ENCODE measurements around the gene PRSS22. TPM values are rescaled to one million over a fixed set of nuclear protein-coding genes. Genes with fewer than 3 reads are reported as not detected.

PRSS22 gene
- total RNA-seq, 4 donors from 2014 or later: not detected

DNA sequence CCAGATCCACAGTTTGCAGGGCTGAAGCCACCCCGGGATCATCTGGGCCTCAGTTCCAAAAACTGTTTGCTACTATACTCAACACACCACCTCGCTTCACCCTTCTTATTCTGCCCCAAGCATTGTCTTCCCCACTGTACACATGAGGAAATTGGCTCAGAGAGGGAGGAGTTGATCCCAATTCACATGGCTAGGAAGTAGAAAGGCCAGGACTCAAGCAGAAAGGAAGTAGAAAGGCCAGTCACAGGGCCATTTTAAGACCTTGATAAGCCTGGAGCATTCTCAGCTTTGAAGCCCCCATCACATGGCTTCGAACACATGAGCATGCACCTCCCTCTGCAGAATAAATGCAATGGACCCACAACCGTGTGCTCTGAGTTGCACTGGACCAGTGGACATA is 7.7 kb upstream of the PRSS22 start:
- no peak overlapping the region for H3K27ac ChIP-seq
- no peak for ATAC-seq
- no peak for DNase-seq
- in situ Hi-C loops (cut with MboI; ENCODE audit: low sequenced_read_pairs in 4 of 4): no loop called here
- H3K27me3 ChIP-seq: peaks cover 0 to 4% (median 2%) of the 10 kb centered on the region in 3 donors
- H3K4me3 ChIP-seq: no peak overlapping the region
- no peak for TF ChIP-seq POLR2A (IDR thresholded peaks at IDR 0.05)
- TF ChIP-seq CTCF (IDR thresholded peaks at IDR 0.05 in 4 of 5, conservative IDR thresholded peaks at IDR 0.05 in 1 of 5): no peak
- H3K9me3 ChIP-seq: no peaks in the 10 kb centered on the region
- intact Hi-C loops (cut with DNase I; ENCODE audit: low total_unique reads): loop anchor here (5.0 to 10.0 kb wide), 2 partner anchors 88 to 191 kb away; partner anchors contain the start of gene ELOB
- no peaks in the 10 kb centered on the region for H3K36me3 ChIP-seq
- H3K4me1 ChIP-seq: peaks cover 0 to 5% of the 10 kb centered on the region in 2 donors

DNA sequence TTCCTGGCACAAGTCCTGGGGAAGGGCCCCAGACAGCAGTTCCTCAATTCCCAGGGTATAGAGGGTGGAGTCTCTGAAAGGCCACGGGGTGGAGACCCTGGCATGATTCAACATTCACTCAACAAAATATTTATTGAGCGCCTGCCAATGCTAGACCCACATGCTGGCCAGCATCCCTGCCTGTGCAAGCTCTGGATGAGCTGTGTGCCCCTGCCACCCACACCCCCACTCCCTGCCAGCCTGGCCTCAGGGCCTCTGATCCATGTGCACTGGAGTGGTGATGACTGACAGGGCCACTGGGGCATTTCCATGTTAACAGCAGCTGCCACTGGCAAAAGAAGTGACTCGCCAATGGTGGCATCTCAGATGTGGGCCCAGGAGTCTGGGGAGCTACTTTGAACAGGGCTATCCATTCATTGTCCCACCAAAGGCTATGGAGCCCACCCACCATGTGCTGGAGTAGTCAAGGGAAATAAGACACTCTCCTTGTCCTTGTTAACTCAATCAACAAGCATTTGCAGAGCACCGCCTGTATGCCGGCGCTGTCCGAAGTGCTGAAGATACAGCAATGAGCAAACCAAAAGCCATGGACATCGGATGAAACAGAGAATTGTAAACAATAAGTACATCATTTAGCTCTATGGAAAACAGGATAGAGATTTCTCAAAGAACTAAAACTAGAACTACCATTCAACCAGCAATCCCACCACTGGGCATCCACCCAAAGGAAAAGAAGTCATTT is 3.0 kb upstream of the PRSS22 start:
- intact Hi-C loops (cut with DNase I; ENCODE audit: low total_unique reads) (loop anchor here (10.0 kb wide), 1 partner anchor 186 kb away; no protein-coding TSS in a partner anchor), in situ Hi-C loops (cut with MboI; ENCODE audit: low sequenced_read_pairs in 4 of 4) (no loop called here)
- Histone ChIP-seq H3K4me3 (no peak overlapping the region), H3K27ac (no peak overlapping the region), H3K36me3 (no peaks in the 10 kb centered on the region), H3K9me3 (no peaks in the 10 kb centered on the region), H3K4me1 (no peaks in the 10 kb centered on the region), H3K27me3 (peaks cover 34 to 37% (median 35%) of the 10 kb centered on the region in 3 donors)
- no peak for ATAC-seq
- TF ChIP-seq CTCF (IDR thresholded peaks at IDR 0.05 in 4 of 5, conservative IDR thresholded peaks at IDR 0.05 in 1 of 5): no peak
- TF ChIP-seq POLR2A (IDR thresholded peaks at IDR 0.05): no peak
- no peak for DNase-seq

- DNase-seq: no peak
- Histone ChIP-seq H3K27me3 (peaks cover 35 to 37% (median 37%) of the 10 kb centered on the region in 3 donors), H3K9me3 (no peaks in the 10 kb centered on the region), H3K4me1 (no peaks in the 10 kb centered on the region), H3K27ac (no peak overlapping the region), H3K4me3 (no peak overlapping the region), H3K36me3 (no peaks in the 10 kb centered on the region)
- intact Hi-C loops (cut with DNase I; ENCODE audit: low total_unique reads): loop anchor here (10.0 kb wide), 1 partner anchor 185 kb away; no protein-coding TSS in a partner anchor
- in situ Hi-C loops (cut with MboI; ENCODE audit: low sequenced_read_pairs in 4 of 4): no loop called here
- no peak for ATAC-seq
- TF ChIP-seq CTCF (IDR thresholded peaks at IDR 0.05 in 4 of 5, conservative IDR thresholded peaks at IDR 0.05 in 1 of 5) (no peak), POLR2A (IDR thresholded peaks at IDR 0.05) (no peak)
Observed at GRCh38 chr16:2859686-2860265, 1.8 kb upstream of the PRSS22 start.

DNA sequence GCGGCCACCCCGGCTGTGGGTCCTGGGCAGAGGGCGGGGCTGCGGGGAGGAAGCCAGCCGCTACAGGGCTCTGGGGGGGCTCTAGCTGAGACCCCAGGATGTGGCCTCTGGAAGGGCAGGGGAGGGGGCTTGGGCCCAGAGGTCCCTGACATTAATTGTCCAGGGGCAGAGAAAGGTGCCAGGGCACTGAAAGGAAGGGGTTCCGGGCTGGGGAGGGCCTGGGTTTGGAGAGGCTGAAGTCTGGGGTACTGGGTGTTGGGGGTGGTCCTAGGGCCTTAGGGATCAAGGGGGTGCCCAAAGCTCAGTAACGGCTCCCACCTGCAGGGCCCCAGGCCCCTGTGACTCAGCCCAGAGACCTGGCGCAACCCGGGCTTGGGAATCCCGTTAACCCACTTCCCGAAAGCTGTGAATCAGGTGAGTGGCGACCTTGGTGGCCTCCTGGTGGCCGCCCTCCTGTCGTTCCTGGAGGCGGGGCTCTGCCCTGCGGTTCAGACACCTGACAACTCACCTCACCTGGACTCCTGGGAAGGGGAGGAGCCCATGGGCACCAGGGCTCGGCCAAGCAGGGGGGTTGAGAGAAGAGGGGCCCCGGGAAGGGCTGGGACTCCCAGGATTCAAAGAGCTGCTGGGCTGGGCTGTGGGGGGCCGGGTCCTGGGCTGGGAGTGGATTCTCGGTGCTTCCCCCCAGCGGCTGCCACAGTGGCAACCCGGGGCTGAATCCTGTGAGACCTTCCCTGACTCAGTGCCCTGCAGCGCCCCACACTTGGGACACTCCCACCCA is 465 bp upstream of the PRSS22 start:
- no peak overlapping the region for H3K4me3 ChIP-seq

More for the DNA sequence above, 465 bp upstream of the PRSS22 start:
- ATAC-seq (no peak), DNase-seq (no peak)
- Histone ChIP-seq H3K4me1 (no peaks in the 10 kb centered on the region), H3K27ac (no peak overlapping the region), H3K27me3 (peaks cover 37 to 50% (median 38%) of the 10 kb centered on the region in 3 donors), H3K9me3 (no peaks in the 10 kb centered on the region), H3K36me3 (no peaks in the 10 kb centered on the region)
- no peak for TF ChIP-seq POLR2A (IDR thresholded peaks at IDR 0.05)
- TF ChIP-seq CTCF (IDR thresholded peaks at IDR 0.05 in 4 of 5, conservative IDR thresholded peaks at IDR 0.05 in 1 of 5): no peak
- in situ Hi-C loops (cut with MboI; ENCODE audit: low sequenced_read_pairs in 4 of 4) (no loop called here), intact Hi-C loops (cut with DNase I; ENCODE audit: low total_unique reads) (no loop called here)
